GM21390 (cell line): Measurements from ENCODE around the gene CEP250.
A peak's percentile ranks its signal among the peaks of the same experiment; 100 is the strongest.
"Not testable (repeated sequence)": the region's sequence is repeated elsewhere in the genome, so short reads cannot be mapped to it uniquely, and the experiment has no call there.

Source experiments
- ATAC-seq: cut with Tn5 transposase; IDR thresholded peaks from one replicate; pipeline ENCODE4 v1.9.1; 2021; ENCODE audit not compliant: unreplicated experiment

Gene CEP250

GRCh38 chr20:35456700-35457099 lies 1.3 kb downstream of the CEP250 start:
- not testable (repeated sequence) for ATAC-seq

GRCh38 chr20:35457539-35457938 lies 2.1 kb downstream of the CEP250 start:
- not testable (repeated sequence) for ATAC-seq

DNA sequence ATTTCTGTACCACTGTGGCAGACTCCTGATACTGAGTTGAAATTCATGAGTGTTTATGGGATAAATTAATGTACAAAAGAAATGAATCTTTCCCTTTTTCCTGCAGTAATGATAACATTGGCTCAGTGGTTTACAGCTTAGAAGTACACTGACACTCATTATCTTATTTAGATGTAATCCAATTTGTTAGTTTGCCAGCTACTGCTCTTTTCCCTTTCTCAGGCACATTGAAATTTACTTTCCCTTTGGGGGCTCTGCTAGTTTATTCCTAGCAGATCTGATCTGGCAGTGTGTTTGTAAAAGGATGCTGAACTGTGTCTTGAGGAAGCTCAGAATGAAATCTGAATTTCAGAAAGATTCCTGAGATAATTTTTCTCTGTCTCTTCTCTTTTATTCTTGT lies 3.0 kb downstream of the CEP250 start:
- no peak for ATAC-seq

- no peak for ATAC-seq
These were observed 6.2 kb downstream of the CEP250 start for GRCh38 chr20:35461620-35462019.

DNA sequence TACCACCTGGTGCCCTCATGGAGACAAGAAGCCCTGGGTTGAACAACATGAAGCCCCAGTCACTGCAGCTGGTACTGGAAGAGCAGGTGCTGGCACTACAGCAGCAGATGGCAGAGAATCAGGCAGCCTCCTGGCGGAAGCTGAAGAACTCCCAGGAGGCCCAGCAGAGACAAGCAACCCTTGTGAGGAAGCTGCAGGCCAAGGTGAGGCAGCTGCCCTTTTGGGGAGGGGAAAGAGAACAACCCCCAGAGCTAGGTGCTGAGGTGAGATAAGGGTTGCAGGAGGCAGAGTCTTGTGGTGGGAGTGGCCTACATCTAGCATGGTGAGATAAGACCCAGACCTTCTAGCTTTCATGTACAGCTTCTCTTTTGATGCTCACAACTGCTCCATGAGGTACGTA lies 7.0 kb downstream of the CEP250 start:
- no peak for ATAC-seq

DNA sequence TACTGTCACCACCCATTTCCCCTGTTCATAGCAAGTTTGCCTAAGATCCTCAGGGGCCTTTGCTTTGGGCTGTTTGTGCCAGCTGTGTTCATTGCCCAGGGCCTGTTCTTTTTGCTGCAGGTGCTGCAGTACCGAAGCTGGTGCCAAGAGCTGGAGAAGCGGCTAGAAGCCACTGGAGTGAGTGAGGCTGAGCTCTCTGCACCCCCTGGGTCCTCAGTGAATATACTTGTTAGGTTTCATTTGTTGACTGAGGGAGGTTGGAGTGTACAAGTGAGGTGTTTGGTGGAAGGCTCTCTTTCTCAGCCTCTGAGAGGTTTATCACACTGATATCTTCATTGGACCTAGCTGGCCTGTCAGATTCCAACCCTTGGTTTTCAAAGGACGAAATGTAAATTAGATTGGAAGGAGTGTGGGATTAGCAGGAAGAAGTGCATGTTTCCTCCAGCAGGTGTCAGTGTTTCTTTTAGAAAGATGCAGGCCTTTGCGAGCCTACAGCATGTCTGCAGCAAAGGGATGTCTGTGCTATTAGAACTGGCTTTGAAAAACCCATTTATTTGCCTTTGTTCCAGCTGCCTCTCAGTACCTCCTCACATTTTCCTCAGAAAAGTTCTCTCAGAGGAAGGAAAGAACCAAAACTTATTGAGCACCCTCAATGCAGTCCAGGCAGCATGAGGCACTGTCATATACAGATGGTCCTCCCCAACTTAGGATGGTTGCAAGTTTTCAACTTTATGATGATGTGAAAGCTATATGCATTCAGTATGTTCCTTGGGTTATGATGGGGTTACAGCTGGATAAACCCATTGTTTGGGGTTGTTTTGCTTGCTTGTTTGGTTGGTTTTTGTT lies 8.3 kb downstream of the CEP250 start:
- ATAC-seq: no peak

DNA sequence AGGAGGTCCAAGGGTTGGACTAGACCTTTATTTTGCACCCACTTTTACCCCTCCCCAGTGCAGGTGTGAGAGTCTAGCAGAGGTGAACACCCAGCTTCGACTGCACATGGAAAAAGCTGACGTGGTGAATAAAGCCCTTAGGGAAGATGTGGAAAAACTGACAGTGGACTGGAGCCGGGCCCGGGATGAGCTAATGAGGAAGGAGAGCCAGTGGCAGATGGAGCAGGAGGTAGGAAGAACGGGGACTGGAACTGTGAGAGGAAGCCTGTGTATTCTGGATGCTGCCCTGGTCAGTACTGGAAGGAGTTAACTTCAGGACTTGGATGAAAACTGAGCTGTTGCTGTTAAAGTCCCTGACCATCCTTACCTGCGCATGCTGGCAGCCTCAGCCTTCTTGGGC lies 10.6 kb downstream of the CEP250 start:
- no peak for ATAC-seq

DNA sequence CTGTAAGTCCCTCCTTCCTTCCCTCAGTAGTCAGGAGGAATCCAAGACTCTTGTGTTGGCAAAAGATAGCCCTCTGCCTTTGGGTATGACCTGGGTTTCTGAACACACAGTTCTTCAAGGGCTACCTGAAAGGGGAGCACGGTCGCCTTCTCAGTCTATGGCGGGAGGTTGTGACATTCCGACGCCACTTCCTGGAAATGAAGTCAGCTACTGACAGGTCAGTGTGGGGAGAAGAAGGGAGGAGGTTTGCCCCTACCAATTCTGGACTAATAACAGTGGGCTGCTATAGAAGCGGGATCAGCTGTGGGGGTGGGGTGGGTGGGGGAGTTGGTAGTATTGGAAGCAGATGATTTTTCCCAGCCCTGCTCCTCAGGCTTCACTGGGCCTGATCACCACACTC lies 11.5 kb downstream of the CEP250 start:
- no peak for ATAC-seq

DNA sequence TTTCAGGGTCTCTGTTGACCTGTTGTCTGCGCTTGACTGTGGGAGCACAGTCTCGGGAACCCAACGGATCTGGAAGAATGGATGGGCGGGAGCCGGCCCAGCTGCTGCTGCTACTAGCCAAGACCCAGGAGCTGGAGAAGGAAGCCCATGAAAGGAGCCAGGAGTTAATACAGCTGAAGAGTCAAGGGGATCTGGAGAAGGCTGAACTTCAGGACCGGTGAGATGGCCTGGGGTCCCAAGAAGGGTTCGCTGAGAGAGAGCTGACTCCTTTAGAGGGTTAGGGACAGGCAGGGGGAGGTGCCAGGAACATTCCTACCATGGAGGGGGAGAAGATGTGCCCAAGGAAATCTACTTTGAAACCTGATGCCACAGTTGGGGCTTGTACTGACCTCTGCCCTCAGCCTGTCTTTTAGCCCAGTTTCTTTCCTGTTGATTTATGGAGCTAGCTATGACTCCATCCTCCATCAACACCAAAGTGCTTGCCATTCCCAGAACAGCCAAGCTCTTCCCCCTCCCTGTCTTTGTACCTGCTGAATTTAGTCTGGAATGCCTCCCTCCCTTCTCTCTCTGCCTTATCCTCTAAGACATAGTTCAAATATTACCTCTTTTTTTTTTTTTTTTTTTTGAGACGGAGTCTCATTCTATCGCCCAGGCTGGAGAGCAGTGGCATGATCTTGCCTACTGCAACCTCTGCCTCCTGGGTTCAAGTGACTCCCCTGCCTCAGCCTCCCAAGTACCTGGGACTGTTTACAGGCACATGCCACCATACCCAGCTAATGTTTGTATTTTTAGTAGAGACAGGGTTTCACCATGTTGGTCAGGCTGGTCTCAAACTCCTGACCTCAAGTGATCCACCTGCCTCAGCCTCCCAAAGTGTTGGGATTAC lies 12.2 kb downstream of the CEP250 start:
- no peak for ATAC-seq

GRCh38 chr20:35468671-35469334 lies 13.4 kb downstream of the CEP250 start:
- ATAC-seq: no peak

- no peak for ATAC-seq
These were observed 16.8 kb downstream of the CEP250 start for GRCh38 chr20:35472209-35472608.

DNA sequence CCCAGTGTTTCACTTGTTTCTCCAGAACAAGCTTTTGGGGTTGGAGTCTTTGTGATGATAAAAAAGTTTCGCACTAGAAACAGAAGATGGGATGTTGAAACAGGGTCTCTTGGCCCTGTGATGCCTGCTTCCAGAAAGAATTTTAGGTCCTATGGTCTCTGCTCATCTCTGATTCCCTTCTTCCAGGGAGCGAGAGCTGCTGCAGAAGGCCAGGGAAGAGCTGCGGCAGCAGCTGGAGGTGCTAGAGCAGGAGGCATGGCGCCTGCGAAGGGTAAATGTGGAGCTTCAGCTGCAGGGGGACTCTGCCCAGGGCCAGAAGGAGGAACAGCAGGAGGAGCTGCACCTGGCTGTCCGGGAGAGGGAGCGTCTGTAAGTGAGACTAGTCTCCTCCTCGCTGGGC lies 18.3 kb downstream of the CEP250 start:
- no peak for ATAC-seq

DNA sequence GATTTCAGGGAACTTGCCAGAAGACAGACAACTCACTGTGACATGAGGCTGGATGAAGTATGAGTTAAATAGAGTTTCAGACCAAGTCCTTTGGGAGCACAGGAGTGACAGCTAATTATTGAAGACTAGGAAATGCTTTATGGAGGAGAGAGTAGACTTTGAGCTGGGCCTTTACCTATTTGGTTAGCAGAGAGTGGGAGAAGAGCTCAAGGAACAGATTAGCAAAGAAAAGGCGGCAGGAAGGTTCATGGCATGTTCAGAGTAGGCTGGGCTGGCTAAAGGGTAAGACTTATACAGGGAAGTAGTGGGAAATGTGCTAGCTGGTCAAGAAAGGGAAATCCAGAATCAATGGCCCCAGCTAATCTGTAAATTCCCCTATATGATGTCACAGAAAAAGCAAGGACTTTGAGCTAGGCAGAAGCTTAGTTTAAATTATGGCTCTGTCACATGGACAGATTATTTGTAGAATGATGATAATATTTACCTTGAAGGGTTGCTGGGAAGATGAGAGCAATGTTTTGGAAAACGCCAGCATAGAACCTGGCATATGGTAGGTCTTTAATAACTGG lies 19.0 kb downstream of the CEP250 start:
- no peak for ATAC-seq

DNA sequence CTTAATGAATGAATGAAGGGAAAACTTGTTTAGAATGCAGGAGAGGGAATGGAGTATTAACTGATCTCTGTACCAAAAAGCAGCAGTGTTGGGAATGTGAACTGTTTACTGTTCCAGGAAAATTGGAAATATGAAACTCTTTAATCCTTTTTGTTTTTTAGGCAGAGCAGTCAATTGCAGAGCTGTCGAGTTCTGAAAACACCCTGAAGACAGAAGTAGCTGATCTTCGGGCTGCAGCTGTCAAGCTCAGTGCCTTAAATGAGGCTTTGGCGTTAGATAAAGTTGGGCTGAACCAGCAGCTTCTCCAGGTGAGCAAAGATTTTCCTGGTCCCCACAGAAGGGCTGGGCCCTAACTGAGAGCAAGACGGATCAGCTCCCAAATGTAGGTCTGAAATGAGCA lies 20.9 kb downstream of the CEP250 start:
- no peak for ATAC-seq

DNA sequence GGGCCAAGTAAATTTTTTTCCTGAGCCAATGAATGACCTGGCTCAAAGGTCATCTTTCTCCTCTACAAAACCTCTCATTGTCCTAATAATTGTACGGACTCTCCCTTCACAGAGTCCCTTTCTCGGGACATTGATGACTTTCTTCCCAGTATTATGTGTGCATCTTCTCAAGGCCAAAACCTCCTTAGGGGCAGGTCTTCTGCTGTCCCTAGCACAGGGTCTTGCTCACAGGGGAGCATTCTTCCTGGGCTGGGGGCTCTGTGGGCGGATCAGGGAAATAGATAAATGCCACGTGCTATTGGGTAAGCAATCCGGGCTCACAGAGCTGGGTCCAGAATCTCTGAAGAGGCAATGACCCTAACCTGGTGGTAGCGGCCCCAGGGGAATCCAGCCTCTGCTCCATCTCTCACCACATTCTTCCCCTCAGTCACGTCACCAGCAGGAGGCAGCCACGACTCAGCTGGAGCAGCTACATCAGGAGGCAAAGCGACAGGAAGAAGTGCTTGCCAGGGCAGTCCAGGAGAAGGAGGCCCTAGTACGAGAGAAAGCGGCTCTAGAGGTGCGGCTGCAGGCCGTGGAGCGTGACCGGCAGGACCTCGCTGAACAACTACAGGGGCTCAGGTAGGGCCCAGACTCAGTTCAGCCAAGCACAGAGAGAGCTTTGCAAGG lies 23.5 kb downstream of the CEP250 start:
- ATAC-seq: no peak

DNA sequence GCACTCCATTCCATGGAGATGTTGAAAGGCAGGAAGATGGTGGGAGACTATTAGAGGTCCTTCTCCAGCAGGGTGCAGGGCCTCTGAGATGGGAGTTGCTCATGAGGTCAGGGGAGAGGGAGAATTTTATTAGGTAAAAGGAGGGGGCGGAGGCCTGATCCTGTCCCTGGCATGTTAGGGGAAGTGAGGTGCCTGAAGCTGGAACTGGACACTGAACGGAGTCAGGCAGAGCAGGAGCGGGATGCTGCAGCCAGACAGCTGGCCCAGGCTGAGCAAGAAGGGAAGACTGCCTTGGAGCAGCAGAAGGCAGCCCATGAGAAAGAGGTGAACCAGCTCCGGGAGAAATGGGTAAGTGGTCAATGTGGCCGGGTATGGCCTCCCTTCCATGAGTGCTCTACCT lies 24.4 kb downstream of the CEP250 start:
- ATAC-seq: no peak

DNA sequence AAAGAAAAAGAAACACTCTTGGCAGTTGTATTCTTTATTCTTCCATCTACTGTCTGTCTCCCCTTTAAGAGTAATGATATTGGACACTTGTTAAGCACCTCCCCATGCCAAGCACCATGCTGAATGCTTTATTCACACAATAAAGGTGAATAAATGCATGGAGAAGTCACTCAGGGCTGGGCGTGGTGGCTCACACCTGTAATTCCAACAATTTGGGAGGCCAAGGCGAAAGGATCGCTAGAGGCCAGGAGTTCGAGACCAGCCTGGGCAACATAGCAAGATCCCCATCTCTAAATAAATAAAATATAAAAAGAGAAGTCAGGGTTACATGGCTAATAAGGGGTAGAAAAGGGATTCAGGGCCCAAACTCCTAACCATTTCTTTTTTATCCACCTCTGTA lies 32.1 kb downstream of the CEP250 start:
- ATAC-seq: no peak

GRCh38 chr20:35489717-35490116 lies 34.3 kb downstream of the CEP250 start:
- no peak for ATAC-seq

DNA sequence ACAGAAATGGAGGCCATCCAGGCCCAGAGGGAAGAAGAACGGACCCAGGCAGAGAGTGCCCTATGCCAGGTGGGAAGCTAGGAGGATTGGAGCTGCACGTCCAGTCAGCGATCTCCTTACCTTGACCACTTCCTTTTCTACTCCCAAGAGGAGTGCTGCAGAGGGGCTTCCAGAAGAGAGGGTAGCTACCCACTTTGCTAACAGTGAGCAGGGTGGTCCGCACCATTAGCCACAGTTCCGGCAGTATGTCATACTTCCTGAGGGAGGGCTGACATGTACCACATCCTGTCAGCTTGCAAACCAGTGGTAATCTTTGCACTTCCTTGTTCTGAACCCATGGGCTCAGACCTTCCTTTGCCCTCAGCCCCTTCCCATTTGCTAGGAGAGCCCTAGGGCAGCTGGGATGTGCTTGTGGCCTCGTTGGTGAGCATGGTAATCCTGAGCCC lies 35.4 kb downstream of the CEP250 start:
- peak; percentile 97 for ATAC-seq

DNA sequence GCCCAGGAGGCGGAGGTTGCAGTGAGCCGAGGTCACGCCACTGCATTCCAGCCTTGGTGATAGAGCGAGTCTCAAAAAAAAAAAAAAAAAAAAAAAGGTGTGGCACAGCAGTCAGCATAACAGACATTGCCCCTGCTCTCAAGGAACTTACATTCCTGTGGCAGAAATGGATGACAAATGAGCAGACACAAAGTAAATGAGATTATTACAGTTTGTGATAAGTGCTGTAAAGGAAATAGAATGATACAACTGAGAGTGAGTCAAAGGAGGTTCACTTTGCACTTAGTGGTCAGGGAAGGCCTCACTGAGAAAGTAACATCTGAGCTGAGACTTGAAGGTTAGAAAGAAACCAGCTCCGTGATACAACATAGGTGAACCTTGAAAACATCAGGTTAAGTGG lies 36.4 kb downstream of the CEP250 start:
- ATAC-seq: no peak

- ATAC-seq: no peak
These were observed 37.0 kb downstream of the CEP250 start for GRCh38 chr20:35492352-35492751.
